Stimulated activated CD4-positive, alpha-beta T cell treated with anti-CD3 and anti-CD28 coated beads, Interleukin-2, amount 100 ng/mL, for 24 hours (primary cell): ENCODE data around the gene AP2A2.
A peak's percentile ranks its signal among the peaks of the same experiment; 100 is the strongest.

Source experiments
- DNase-seq, 2 donors: peaks; one replicate each; pipeline ENCODE4 v3.0.0-alpha.2; 2020

Gene AP2A2

DNA sequence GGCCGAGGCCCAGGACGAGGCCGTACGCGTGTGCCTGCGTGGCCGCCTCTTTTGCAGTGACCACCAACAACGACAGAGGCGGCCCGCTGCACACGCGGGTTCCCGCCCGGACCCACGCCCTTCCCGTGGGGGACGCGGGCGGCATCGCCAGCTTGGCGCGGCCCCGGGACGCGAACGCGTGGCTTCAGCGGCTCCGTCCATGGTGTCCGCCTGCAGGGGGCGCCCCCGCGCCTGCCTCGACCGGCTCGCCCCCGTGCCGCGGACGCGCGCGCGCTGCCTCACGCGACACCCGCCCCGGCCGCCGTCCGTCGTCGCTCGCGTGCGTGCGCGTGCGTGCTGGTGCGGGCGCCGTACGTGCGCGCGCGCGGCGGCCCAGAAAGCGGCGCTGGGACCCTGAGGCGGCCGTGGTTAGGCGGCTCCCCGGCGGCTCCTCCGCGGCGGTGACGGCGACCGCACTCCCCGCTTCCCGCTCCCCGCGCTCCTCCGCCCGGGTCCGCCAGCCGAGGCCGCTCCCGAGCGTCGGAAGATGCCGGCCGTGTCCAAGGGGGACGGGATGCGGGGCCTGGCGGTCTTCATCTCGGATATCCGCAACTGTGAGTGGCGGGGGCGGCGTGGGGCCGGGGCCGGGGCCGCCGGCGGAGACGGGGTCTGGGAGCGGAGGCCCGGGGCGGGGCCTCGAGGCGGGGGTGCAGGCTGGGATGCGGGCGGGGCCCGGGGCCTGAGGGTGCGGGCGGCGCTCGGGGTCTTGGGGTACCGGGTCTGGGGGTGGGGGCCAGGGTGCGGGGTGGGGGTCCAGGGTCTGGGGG, at the start of gene AP2A2:
Gene AP2A2 (plus strand): TSS at position 375 of the 806 bp plus-strand sequence. CDS start 152 bp downstream, at position 527.
- peak; percentile 93 to 95 for DNase-seq

DNA sequence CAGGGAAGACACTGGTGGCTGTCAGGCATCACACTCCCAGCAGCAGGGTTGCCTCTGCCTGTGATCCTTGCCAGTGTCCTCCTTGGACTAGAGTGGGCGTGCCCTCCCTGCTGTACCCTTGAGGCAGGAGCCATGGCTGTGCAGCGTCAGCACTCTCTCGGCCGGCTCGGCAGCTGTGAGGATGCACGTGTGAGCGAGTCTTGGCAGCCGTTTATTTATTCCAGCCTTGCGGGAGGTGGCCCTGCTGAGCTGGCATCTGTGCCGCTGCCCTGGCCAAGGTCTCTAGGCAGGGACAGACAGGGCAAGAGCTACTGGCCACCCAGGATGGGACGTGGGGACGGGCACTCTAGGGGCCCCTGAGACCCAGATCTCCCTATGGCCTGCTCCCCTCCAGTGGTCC, 49.1 kb upstream of the AP2A2 start:
- DNase-seq = no peak

GRCh38 chr11:877565-877964, 48.1 kb upstream of the AP2A2 start:
- DNase-seq = peak; percentile 25 to 38

- DNase-seq = no peak
Observed at GRCh38 chr11:880447-880846, 45.2 kb upstream of the AP2A2 start.

DNA sequence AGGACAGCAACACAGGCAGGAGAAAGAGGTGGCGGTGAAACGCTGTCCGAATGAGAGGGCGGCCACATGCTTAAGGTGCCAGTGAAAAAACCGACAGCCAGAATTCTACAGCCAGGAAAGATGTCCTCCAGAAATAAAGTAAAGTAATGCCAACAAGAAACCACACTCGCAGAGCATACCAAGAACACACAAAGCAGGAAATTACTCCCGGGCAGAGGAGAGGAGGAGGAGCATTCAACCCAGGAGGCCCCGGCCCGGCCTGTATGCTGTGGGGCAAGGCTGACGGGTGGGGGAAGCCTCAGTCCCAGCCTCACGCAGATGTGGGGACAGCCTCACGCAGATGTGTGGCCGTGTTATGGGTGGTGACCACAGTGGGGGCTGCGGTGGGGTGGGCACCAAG, 43.1 kb upstream of the AP2A2 start:
- no peak for DNase-seq

DNA sequence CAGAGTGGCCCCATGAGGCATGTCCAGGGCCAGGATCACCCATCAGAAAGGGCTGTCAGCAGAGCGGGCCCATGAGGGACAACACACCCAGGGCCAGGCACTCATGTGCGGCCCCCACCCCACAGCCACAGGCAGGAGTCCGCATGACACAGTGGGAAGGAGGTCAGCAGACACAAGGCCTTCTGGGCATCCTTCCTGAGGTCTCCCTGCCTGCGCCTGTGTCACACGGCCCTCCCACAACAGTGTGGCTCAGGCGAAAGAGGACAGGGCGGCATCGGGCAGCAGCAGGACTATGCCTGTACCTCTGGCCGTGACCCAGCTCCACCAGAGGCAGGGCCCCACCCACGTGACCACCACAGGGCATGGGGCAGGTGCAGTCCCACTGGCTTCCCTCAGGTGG, 42.1 kb upstream of the AP2A2 start:
- DNase-seq = no peak

DNA sequence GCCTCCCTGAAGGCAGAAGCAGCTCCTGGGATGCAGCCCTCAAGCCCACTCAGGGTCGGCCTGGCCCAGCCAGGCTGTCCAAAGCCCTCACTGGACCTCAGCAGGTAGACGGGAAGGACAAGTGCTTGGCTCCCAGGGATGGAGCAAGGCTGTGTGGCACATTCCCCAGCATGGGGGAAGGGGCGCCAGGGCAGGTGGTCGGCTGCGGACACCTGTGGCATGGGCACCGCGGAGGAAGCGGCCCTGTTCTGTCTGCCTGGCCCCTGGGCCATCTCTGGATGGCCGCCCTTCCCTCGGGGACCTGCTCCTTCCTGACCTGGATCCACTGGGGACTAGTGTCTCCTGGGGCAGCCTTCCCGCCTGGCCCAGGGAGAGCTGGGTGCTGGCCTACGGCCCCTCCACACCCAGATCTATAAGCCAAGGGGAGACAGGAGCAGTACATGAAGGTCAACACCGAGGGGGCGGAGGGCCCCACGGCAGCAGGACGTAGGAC, 41.0 kb upstream of the AP2A2 start:
- no peak for DNase-seq

GRCh38 chr11:886568-886967, 39.1 kb upstream of the AP2A2 start:
- no peak for DNase-seq

- DNase-seq = no peak
Observed at GRCh38 chr11:887589-887988, 38.1 kb upstream of the AP2A2 start.

DNA sequence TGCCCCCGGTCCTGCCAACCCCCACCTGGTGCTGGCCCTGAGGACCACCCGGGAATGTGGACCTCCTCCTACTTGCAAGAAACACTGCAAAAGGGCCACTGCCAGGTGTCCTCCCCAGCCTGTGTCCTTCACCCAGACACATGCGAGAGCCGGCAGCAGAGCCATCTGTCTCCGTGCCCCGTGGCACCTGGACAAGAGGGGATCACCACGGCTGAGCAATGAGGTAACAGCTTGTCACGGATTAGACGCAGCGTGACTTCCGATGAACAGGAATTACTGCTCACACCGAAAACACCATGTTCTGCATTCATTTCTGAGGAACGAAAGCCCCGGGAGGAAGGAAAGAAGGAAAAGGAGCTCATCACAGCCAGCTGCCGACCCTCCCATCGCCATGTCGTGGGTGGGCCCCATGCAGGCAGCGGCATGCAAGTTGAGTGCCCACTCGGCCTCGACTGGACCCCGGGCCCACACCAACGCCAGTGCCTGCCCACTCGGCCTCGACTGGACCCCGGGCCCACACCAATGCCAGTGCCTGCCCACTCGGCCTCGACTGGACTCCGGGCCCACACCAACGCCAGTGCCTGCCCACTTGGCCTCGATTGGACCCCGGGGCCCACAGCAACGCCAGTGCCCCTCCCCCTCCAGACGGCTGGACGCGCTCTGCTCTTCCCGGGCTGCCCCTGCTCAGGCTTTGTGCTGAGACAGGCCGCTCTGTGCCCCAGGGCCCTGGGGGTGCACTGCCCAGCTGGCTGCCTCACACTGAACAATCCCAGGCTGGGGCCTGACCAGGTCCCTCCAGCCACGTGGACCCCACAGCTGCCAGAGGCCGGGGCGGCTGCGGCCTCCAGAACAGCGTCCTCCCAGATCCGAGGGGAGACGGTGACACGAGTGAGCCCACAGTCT, 37.1 kb upstream of the AP2A2 start:
- no peak for DNase-seq

DNA sequence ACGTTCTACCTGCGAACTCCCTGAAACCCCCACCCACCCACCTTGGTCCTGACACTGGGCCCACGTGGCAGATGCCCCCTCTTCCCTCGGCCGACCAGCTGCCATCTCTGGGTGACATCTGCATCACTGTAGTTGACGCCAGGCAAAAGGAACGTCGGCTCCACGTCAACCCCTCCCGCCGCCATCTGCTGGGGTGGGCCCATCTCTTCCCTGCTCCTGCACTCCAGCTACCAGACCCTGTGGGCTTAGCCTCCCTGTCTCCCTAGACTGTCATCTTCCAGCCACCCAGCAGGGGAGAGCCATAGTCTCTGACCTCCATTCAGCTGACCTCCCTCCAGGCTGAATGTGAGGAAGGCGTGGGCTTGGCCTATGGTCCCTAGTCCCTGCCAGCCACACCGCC, 36.4 kb upstream of the AP2A2 start:
- DNase-seq = no peak

DNA sequence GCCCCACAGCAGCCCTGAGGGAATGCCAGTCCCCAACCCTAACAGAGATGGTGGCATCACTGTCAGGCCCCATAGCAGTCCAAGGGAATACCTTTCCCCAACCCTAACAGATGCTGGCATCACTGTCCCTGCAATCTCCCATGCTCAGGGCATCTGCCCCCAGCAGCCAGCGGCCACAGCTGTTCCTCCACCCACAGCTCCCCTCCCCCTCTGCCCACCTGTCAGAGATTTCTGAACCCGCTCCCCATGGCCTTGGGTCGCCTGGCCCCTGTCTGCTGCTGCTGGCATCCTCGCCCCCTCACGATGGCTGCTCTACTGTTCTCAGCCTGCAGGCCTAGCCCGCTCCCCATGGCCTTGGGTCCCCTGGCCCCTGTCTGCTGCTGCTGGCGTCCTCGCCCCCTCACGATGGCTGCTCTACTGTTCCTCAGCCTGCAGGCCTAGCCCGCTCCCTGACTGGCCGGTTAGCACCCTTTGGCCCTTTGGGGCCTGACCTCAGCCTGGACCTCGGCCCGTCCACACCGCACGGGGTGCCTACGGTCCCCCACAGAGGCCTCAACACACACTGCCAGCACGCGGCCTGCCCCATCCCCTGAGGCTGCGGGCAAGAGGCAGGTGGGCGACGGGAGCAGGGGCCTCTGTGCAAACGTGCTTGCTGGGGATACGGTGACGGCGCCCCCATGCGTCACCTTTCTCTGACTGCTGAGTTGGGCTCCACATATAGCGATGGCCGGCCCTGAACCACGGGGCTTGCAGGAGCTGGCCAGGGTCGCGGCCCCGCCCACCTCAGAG, 35.8 kb upstream of the AP2A2 start:
- DNase-seq = no peak

DNA sequence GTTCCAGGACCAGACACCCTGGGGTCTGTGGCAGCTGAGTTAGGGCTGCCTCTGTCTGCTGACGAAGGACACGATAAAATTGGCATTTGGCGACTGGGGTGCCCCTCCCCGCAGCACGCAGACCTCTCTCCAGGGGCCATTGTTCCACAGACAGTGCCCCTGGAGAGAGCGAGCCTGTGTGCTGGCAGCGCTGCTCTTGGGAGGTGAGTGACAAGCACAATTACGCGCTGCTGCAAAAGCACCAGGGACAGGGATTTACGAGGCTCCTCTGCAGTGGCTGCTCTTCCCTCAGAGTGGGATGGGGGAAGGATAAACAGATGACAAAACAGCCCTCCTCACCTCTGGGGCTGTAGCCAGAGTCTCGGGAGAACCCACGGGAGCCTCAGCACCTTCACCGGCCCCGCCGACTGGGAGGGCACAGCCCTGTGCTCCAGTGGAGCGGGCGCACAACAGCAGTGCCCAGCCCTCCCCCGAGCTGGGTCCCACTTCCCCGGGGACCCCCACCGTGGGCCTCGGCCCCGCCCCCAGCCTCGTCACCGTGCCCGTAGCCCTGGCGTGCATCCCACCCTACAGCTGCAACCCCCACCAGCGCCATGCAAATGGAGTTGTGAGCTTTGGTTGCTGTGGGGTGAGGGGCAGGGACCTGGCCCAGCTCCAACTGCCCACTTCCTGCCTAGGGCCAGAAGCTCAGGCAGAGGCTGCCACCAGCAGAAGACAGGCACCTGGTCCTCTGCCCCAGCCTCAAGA, 34.7 kb upstream of the AP2A2 start:
- DNase-seq = no peak

DNA sequence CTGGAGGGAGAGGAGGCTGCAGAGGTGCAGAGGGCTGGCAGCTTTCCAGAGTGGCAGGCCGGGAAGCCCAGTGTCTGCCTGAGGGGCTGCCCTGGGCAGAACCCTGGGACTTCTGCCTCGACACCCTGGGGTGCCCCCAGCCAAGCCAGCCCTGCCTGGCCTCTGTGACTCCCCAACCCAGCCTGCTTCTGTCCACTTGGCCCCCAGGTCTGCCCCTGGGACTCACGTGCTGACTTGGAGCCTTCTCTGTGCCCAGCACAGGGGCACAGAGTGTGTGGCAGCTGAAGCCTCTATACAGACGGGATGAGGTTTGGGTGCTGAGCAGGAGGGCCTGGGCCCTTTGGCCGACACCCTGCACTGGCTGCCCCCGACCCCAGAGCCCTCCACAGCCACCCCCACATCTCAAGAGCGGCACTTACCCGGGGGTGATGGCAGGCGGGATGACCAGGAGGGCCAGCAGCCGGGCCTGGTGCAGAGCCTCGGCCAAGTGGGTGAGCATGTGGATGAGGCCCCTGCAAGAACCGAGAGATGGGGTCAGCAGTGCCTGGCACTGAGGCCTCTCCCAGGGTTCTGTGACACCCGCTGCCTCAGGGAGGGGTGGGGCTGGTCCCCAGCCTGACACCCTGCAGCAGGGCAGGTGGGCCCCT, 32.5 kb upstream of the AP2A2 start:
- no peak for DNase-seq

- DNase-seq = no peak
Observed at GRCh38 chr11:894575-895201, 31.0 kb upstream of the AP2A2 start.

GRCh38 chr11:895331-896110, 30.1 kb upstream of the AP2A2 start:
- DNase-seq = no peak

DNA sequence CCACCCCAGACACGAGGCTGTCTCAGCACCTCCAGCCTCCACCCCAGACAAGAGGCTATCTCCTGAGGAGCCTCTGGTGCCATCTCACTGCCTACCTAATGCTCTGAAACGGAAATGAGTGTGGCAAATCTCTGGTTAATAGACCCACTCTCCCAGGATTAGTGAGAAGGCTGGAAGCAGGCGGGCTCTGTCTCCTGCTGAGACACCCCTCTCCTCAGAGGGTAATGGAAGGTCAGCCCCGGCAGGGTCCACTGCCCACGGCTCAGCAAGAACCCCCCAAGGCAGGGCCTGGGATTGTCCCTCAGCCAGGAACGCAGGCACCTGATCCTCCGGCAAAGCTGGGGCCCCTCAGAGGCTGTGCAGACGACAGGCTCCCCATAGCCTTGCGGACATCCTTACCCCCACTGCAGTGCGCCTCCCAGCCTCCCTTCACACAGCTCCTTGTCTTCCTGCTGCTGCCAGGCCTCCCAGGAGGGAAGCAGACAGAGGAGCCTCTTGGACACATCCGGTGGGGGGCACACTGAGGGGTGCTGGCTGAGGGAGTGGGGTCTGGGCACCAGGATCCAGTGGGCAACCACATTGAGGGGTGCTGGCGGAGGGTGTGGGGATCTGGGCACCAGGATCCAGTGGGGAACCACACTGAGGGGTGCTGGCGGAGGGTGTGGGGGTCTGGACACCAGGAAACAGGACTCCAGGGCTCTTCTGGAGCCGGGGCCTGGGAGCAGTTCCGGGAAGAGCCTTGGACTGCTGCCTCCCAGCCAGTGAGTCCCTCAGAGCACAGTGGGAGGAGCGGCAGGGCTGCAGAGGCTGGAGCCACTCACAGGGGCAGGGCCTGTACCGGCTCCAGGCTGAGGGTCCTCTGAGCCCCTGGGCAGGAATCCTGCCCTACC, 28.2 kb upstream of the AP2A2 start:
- DNase-seq = no peak

DNA sequence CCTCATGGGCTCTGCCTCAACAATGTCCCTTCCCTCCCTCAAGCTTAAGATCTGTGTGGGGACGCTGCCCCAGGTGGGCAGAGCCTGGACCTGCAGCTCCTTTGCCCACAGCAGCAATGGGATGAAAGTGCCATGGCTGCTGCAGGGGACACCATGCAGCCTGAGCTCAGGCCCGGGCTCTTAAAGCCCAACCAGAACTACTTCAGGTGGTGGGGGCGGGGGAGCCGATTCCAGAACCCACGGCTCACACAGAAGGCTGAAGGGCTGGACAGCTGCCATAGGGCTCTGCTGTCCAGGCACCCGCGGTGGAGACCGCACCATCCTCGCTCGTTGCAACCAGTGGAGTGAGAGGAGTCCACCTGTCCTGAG, 27.5 kb upstream of the AP2A2 start:
- no peak for DNase-seq

GRCh38 chr11:898540-899190, 27.0 kb upstream of the AP2A2 start:
- no peak for DNase-seq
